HG02610 (cell line): ENCODE results near the gene NUDT4.
"Not testable (repeated sequence)": the region's sequence is repeated elsewhere in the genome, so short reads cannot be mapped to it uniquely, and the experiment has no call there.

ENCODE experiments used
- ATAC-seq: cut with Tn5 transposase; IDR thresholded peaks from one replicate; pipeline ENCODE4 v1.9.1; 2021; ENCODE audit warnings: mild to moderate bottlenecking, moderate library complexity; ENCODE audit not compliant: unreplicated experiment

Gene NUDT4

GRCh38 chr12:93366422-93366821 is 11.3 kb upstream of the NUDT4 start:
- no peak for ATAC-seq

- no peak for ATAC-seq
Measured at GRCh38 chr12:93368766-93369165, 9.0 kb upstream of the NUDT4 start.

- no peak for ATAC-seq
Measured at GRCh38 chr12:93369505-93369904, 8.2 kb upstream of the NUDT4 start.

- ATAC-seq, result no peak
Measured at GRCh38 chr12:93370947-93371346, 6.8 kb upstream of the NUDT4 start.

GRCh38 chr12:93373961-93374656 is 3.6 kb upstream of the NUDT4 start:
- no peak for ATAC-seq

- ATAC-seq, result no peak
Measured at GRCh38 chr12:93375906-93376305, 1.8 kb upstream of the NUDT4 start.

- no peak for ATAC-seq
Measured at GRCh38 chr12:93376436-93377251, 1.1 kb upstream of the NUDT4 start.

- ATAC-seq, result peak; percentile 27
Measured at GRCh38 chr12:93378196-93378997, 672 bp downstream of the NUDT4 start.

- ATAC-seq, result no peak
Measured at GRCh38 chr12:93378998-93379325, 1.2 kb downstream of the NUDT4 start.

- ATAC-seq, result no peak
Measured at GRCh38 chr12:93379326-93379980, 1.7 kb downstream of the NUDT4 start.

GRCh38 chr12:93379981-93380361 is 2.2 kb downstream of the NUDT4 start:
- ATAC-seq, result no peak

- ATAC-seq, result no peak
Measured at GRCh38 chr12:93380480-93381121, 2.9 kb downstream of the NUDT4 start.

GRCh38 chr12:93381161-93381975 is 3.6 kb downstream of the NUDT4 start:
- ATAC-seq, result no peak

- ATAC-seq, result not testable (repeated sequence)
Measured at GRCh38 chr12:93381976-93382437, 4.3 kb downstream of the NUDT4 start.

- ATAC-seq, result peak; percentile 80
Measured at GRCh38 chr12:93387780-93388179, 10.1 kb downstream of the NUDT4 start.

- no peak for ATAC-seq
Measured at GRCh38 chr12:93390031-93390430, 12.3 kb downstream of the NUDT4 start.

GRCh38 chr12:93390549-93391297 is 13.0 kb downstream of the NUDT4 start:
- ATAC-seq, result no peak

GRCh38 chr12:93393425-93393824 is 15.7 kb downstream of the NUDT4 start:
- ATAC-seq, result no peak

- ATAC-seq, result no peak
Measured at GRCh38 chr12:93397412-93397811, 19.7 kb downstream of the NUDT4 start.
